Cardiac atrium fibroblast (primary cell): ENCODE results near the gene RANGRF. TPM values are rescaled to one million over a fixed set of nuclear protein-coding genes. Genes with fewer than 3 reads are reported as not detected.

ENCODE experiments used
- total RNA-seq: library from RNA; depleted of rRNA; stranded (reverse); fragments of >200 nt; gene quantifications from 2 replicates; pipeline ENCODE4 v1.2.3, GENCODE V29; 2015

Gene RANGRF, protein sequence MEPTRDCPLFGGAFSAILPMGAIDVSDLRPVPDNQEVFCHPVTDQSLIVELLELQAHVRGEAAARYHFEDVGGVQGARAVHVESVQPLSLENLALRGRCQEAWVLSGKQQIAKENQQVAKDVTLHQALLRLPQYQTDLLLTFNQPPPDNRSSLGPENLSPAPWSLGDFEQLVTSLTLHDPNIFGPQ
- total RNA-seq, result 15.0 and 16.5 TPM in 2 replicates

DNA sequence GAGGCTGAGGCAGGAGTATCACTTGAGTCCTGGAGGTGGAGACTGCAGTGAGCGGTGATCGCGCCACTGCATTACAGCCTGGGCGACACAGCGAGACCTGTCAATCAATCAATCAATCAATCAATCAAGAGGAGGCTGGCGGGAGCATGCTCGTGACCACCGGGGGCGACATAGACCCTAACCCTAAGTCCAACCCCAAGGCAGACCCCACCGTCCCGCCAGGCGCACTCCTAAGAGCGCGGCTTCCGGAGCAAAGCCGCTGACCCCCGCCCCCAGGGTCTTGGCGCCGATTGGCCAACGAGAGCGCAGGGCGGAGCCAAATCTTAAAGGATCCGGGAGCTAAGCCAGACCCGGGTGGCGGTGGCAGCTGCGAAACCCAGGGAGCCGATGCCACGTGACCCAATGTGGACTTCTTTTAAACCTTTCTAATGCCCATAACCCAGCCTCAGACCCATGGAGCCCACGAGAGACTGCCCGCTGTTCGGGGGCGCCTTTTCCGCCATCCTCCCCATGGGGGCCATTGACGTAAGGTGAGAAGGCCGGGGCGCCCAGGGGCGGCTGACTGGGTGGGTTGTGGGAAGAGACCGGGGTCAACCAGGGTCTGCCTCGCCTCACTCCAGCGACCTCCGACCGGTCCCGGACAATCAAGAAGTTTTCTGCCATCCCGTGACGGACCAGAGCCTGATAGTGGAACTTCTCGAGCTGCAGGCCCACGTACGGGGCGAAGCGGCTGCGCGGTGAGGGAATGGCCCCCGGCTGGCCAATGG lies at the start of gene RANGRF:
Gene RANGRF (plus strand): TSS at position 335 of the 767 bp plus-strand sequence. CDS start 119 bp downstream, at position 454.

DNA sequence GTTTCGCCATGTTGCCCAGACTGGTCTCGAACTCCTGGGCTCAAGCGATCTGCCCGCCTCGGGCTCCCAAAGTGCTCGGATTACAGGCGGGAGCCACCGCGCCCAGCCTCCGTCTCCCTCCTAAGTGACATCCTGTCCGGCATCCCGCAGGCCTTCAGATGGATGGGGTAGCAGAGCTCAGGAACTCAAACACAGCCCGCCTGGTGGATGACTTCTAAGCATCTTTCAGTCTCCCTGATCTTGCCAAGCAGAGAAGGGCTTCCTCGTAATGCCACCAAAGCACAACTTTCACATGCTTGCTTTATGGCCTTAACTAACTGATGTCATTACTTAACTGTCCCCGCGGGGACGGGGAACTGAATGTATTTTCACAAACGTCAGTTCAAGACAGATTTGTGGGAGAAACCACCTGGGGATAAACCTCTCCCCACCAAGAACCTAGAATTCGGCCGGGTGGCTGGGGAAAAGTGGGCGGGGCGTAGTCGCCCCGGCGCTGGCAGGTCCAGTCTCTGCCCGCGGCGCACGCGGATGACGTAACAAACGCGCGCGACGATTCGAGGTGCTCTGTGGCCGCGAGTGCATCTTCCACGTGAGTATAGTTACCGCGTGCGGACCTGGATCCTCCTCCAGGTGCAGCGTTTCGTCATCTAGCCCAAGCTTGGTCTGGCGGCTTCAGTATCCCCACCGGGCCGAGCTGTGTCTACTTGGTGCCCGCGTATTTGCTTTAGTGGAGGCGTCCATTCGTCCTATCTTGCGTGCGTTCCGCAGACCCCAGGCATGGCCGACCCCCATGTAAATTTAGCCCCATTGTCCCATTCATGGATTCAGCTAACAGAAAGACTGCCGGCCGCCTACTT lies 39.5 kb upstream of the RANGRF start, which contains the start of gene PFAS:
Gene PFAS (plus strand): TSS at position 539 of the 857 bp plus-strand sequence. CDS start 4,649 bp downstream, outside the sequence.

DNA sequence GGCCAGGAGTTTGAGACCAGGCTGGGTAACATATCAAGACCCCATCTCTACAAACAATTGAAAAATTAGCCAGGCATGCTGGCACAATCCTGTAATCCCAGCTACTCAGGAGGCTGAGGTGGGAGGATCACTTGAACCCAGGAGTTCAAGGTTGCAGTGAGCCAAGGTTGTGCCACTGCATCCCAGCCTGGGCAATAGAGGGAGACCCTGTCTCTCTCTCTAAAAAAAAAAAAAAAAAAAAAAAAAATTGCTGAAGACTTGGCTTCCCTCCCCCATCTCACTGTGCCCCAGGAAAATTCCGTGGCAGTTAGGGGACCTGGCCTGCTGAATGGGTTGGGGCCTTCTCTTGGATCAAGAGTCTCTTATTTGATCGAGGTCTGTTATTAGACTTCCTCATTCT lies 51.1 kb downstream of the RANGRF start, which contains the start of gene ODF4:
Gene ODF4 (plus strand): TSS at position 301 of the 400 bp plus-strand sequence. CDS start 212 bp downstream, outside the sequence.

Other genes with a start within 250 kb of the RANGRF start
- gene ALOX15B, start 249.6 kb upstream of the RANGRF start, total RNA-seq, result 0.16 and 0.36 TPM in 2 replicates
- not detected in 2 replicates for gene ALOX12B, start 201.0 kb upstream of the RANGRF start, total RNA-seq
- not detected in 2 replicates for gene ALOXE3, start 170.2 kb upstream of the RANGRF start, total RNA-seq
- gene HES7, start 164.6 kb upstream of the RANGRF start, total RNA-seq, result not detected in 2 replicates
- 30.0 and 61.0 TPM in 2 replicates for gene PER1, start 136.3 kb upstream of the RANGRF start, total RNA-seq
- gene VAMP2, start 125.7 kb upstream of the RANGRF start, total RNA-seq, result 3.9 and 8.5 TPM in 2 replicates
- gene TMEM107, start 112.3 kb upstream of the RANGRF start, total RNA-seq, result 16.8 and 24.0 TPM in 2 replicates
- gene BORCS6, start 98.5 kb upstream of the RANGRF start, total RNA-seq, result 4.2 and 9.4 TPM in 2 replicates
- gene AURKB, start 78.1 kb upstream of the RANGRF start, total RNA-seq, result 7.0 and 10.3 TPM in 2 replicates
- gene CTC1, start 40.6 kb upstream of the RANGRF start, total RNA-seq, result 2.3 and 5.0 TPM in 2 replicates
- 16.4 and 26.9 TPM in 2 replicates for gene PFAS, start 39.4 kb upstream of the RANGRF start, total RNA-seq
- 0.16 and 1.3 TPM in 2 replicates for gene SLC25A35, start 6.7 kb downstream of the RANGRF start, total RNA-seq
- gene ARHGEF15, start 21.6 kb downstream of the RANGRF start, total RNA-seq, result 0.36 and 4.1 TPM in 2 replicates
- gene ODF4, start 51.2 kb downstream of the RANGRF start, total RNA-seq, result not detected in 2 replicates
- 3,787 and 4,331 TPM in 2 replicates for gene RPL26, start 94.5 kb downstream of the RANGRF start, total RNA-seq
- gene RNF222, start 109.2 kb downstream of the RANGRF start, total RNA-seq, result not detected in 2 replicates
- gene NDEL1, start 147.2 kb downstream of the RANGRF start, total RNA-seq, result 74.5 and 79.3 TPM in 2 replicates